H1 (cell line): Measurements from ENCODE around the gene NFE2L2. TPM values are rescaled to one million over a fixed set of nuclear protein-coding genes. Genes with fewer than 3 reads are reported as not detected.

Experiments
- CTCF ChIA-PET: fragments of 300-600 bp; sonication (Branson Sonifier 250); formaldehyde crosslinking; loops from one replicate; lab custom pipeline; 2021; ENCODE audit not compliant: partially characterized antibody; lab: Charles Lee
- POLR2A ChIA-PET: fragments of 300-600 bp; sonication (Branson Sonifier 250); formaldehyde crosslinking; loops from one replicate; lab custom pipeline; 2021; ENCODE audit warnings: inconsistent platforms; ENCODE audit not compliant: partially characterized antibody; lab: Charles Lee
- DNase-seq, 2 experiments: peaks; one replicate each; pipeline versions ENCODE4 v3.0.0 to v3.0.0-alpha.2; 2010 to 2022; ENCODE audit warnings: low spot score in 2 of 2, low read depth in 1 of 2, mixed read lengths in 1 of 2
- FAIRE-seq: peaks from 2 replicates; lab custom pipeline; 2011; peaks lifted over from hg19 to GRCh38; lab: Jason Lieb, UNC
- H2AFZ ChIP-seq: 2 replicates; pipeline ENCODE4 v1.8.1; 2012; ENCODE audit warnings: low read length, inconsistent platforms
- H2AK5ac ChIP-seq: 2 replicates; pipeline ENCODE4 v1.6.1; 2013; ENCODE audit warnings: low read depth, low read length
- H2BK120ac ChIP-seq: replicated peaks from 2 replicates; pipeline ENCODE3; 2013; ENCODE audit warnings: low read depth, low read length, inconsistent platforms
- H2BK12ac ChIP-seq: 2 replicates; pipeline ENCODE4 v1.6.1; 2013; ENCODE audit warnings: low read depth, low read length
- H2BK15ac ChIP-seq: 2 replicates; pipeline ENCODE4 v1.6.1; 2013; ENCODE audit warnings: low read length
- H2BK20ac ChIP-seq: 2 replicates; pipeline ENCODE4 v1.6.1; 2013; ENCODE audit warnings: low read length
- H2BK5ac ChIP-seq: 2 replicates; pipeline ENCODE4 v1.6.1; 2013; ENCODE audit warnings: low read depth, low read length
- H3K14ac ChIP-seq: 2 replicates; pipeline ENCODE4 v1.6.1; 2013; ENCODE audit warnings: inconsistent platforms; ENCODE audit not compliant: insufficient read length
- H3K18ac ChIP-seq: 2 replicates; pipeline ENCODE4 v1.6.1; 2013; ENCODE audit warnings: low read length; ENCODE audit errors: extremely low read depth
- H3K23ac ChIP-seq: 2 replicates; pipeline ENCODE4 v1.6.1; 2013; ENCODE audit warnings: inconsistent platforms; ENCODE audit not compliant: insufficient read length
- H3K23me2 ChIP-seq: 2 replicates; pipeline ENCODE4 v1.6.1; 2013; ENCODE audit warnings: low read depth, low read length
- H3K27ac ChIP-seq: 2 replicates; pipeline ENCODE4 v1.6.1; 2011; ENCODE audit warnings: low read depth, low read length, inconsistent platforms
- H3K27me3 ChIP-seq, 4 experiments: replicated peaks in 1 of 4; 1 replicate in 1 of 4; 2 replicates in 3 of 4; pipeline versions ENCODE4 v1.6.1 to v1.8.1; 2011 to 2013; ENCODE audit warnings: low read length in 3 of 4, mild to moderate bottlenecking in 3 of 4, inconsistent platforms in 2 of 4, mixed read lengths in 2 of 4, moderate library complexity in 1 of 4; ENCODE audit not compliant: control insufficient read depth in 3 of 4, insufficient read depth in 3 of 4; ENCODE audit errors: extremely low read depth in 1 of 4
- H3K36me3 ChIP-seq, 4 experiments: 2 replicates each; pipeline versions ENCODE4 v1.6.1 to v1.8.1; 2011 to 2013; ENCODE audit warnings: mild to moderate bottlenecking in 4 of 4, low read length in 3 of 4, moderate library complexity in 2 of 4, control low read depth in 1 of 4, inconsistent platforms in 1 of 4; ENCODE audit not compliant: insufficient read depth in 4 of 4, control insufficient read depth in 2 of 4
- H3K4ac ChIP-seq: replicated peaks from 2 replicates; pipeline ENCODE3; 2013; ENCODE audit warnings: low read length, low read depth, mixed read lengths, inconsistent platforms; ENCODE audit not compliant: insufficient read length
- H3K4me1 ChIP-seq, 4 experiments: replicated peaks in 1 of 4; 1 replicate in 1 of 4; 2 replicates in 3 of 4; pipeline versions ENCODE4 v1.6.1 to v1.8.1; 2011 to 2013; ENCODE audit warnings: low read length in 3 of 4, inconsistent platforms in 2 of 4, mixed read lengths in 1 of 4; ENCODE audit not compliant: insufficient read depth in 4 of 4, control insufficient read depth in 3 of 4
- H3K4me2 ChIP-seq, 2 experiments: 2 replicates each; pipeline versions ENCODE4 v1.6.1 to v1.8.1; 2011 to 2013; ENCODE audit warnings: low read depth in 2 of 2, low read length in 2 of 2, control low read depth in 1 of 2, inconsistent platforms in 1 of 2, mild to moderate bottlenecking in 1 of 2; ENCODE audit not compliant: insufficient read depth in 1 of 2
- H3K4me3 ChIP-seq, 4 experiments: fragments of 200-600, 300-600 bp in 1 of 4; sonication (generic), shearing (Covaris generic), sonication (Bioruptor Twin) in 1 of 4; 2 replicates each; pipeline versions ENCODE4 v1.5.1 to v1.8.1; 2011 to 2016; ENCODE audit warnings: low read length in 4 of 4, low read depth in 3 of 4, control low read depth in 2 of 4, inconsistent platforms in 2 of 4, mild to moderate bottlenecking in 2 of 4, mixed read lengths in 1 of 4, moderate library complexity in 1 of 4; ENCODE audit not compliant: insufficient read depth in 2 of 4; ENCODE audit errors: extremely low read depth in 1 of 4
- H3K56ac ChIP-seq: replicated peaks from 2 replicates; pipeline ENCODE3; 2013; ENCODE audit warnings: low read depth, mild to moderate bottlenecking, mixed read lengths, low read length, inconsistent platforms; ENCODE audit not compliant: insufficient read length
- H3K79me1 ChIP-seq: 2 replicates; pipeline ENCODE4 v1.6.1; 2013; ENCODE audit warnings: low read depth, low read length, control low read depth
- H3K79me2 ChIP-seq, 2 experiments: 2 replicates each; pipeline versions ENCODE4 v1.6.1 to v1.8.1; 2012 to 2013; ENCODE audit warnings: low read length in 2 of 2, mild to moderate bottlenecking in 2 of 2, inconsistent platforms in 1 of 2; ENCODE audit not compliant: insufficient read depth in 2 of 2, control insufficient read depth in 1 of 2
- H3K9ac ChIP-seq, 4 experiments: replicated peaks in 1 of 4; 1 replicate in 1 of 4; 2 replicates in 3 of 4; pipeline versions ENCODE4 v1.6.1 to v1.8.1; 2011 to 2013; ENCODE audit warnings: low read depth in 3 of 4, low read length in 3 of 4, control low read depth in 2 of 4, mild to moderate bottlenecking in 2 of 4, moderate library complexity in 2 of 4, inconsistent platforms in 1 of 4; ENCODE audit errors: extremely low read depth in 1 of 4
- H3K9me3 ChIP-seq, 2 experiments: 2 replicates each; pipeline versions ENCODE4 v1.6.1 to v1.8.1; 2012 to 2013; ENCODE audit warnings: mild to moderate bottlenecking in 2 of 2, moderate library complexity in 2 of 2, control low read depth in 1 of 2, inconsistent platforms in 1 of 2, low read depth in 1 of 2, low read length in 1 of 2, mixed read lengths in 1 of 2; ENCODE audit not compliant: insufficient read depth in 2 of 2
- H4K20me1 ChIP-seq, 2 experiments: replicated peaks in 1 of 2; 2 replicates each; pipeline versions ENCODE3 to v1.8.1; 2011 to 2013; ENCODE audit warnings: inconsistent platforms in 2 of 2, low read length in 2 of 2, mild to moderate bottlenecking in 1 of 2; ENCODE audit not compliant: insufficient read depth in 2 of 2, control insufficient read depth in 1 of 2
- H4K5ac ChIP-seq: 2 replicates; pipeline ENCODE4 v1.6.1; 2013; ENCODE audit warnings: low read length, low read depth, mixed read lengths, inconsistent platforms; ENCODE audit not compliant: insufficient read length
- H4K8ac ChIP-seq: 2 replicates; pipeline ENCODE4 v1.8.0; 2013; ENCODE audit warnings: mild to moderate bottlenecking, moderate library complexity, low read length, inconsistent platforms; ENCODE audit not compliant: insufficient read depth; ENCODE audit errors: extremely low read depth
- H4K91ac ChIP-seq: replicated peaks from 2 replicates; pipeline ENCODE3; 2013; ENCODE audit warnings: low read length, mixed read lengths, inconsistent platforms; ENCODE audit not compliant: insufficient read length
- CTCF ChIP-seq, 3 experiments: IDR thresholded peaks; 1 replicate in 2 of 3; 2 replicates in 1 of 3; pipeline versions ENCODE4 v1.5.1 to v1.6.1; 2011; ENCODE audit warnings: low read length in 3 of 3, mild to moderate bottlenecking in 3 of 3, inconsistent platforms in 2 of 3, low read depth in 1 of 3, moderate library complexity in 1 of 3; ENCODE audit not compliant: insufficient read depth in 1 of 3; ENCODE audit errors: control extremely low read depth in 1 of 3
- EP300 ChIP-seq, 2 experiments: IDR thresholded peaks; 1 replicate in 1 of 2; 2 replicates in 1 of 2; pipeline ENCODE4 v1.6.1; 2011 to 2012; ENCODE audit warnings: low read depth in 2 of 2, low read length in 2 of 2, mild to moderate bottlenecking in 2 of 2, borderline replicate concordance in 1 of 2, inconsistent platforms in 1 of 2, moderate library complexity in 1 of 2
- EZH2 ChIP-seq: fragments of 200-600 bp; sonication (generic); IDR thresholded peaks from 2 replicates; pipeline ENCODE4 v1.7.1; 2012; ENCODE audit warnings: low read depth, mild to moderate bottlenecking, moderate library complexity, low read length, inconsistent platforms; ENCODE audit not compliant: severe bottlenecking
- MAFK ChIP-seq: IDR thresholded peaks from 2 replicates; pipeline ENCODE4 v1.6.1; 2012; ENCODE audit warnings: low read depth, mild to moderate bottlenecking, improper control_type of control experiment, low read length
- NANOG ChIP-seq: IDR thresholded peaks from 2 replicates; pipeline ENCODE4 v1.6.1; 2011; ENCODE audit warnings: low read length, low read depth, mild to moderate bottlenecking, inconsistent platforms; ENCODE audit not compliant: insufficient read depth, poor library complexity, severe bottlenecking
- RFX5 ChIP-seq: IDR thresholded peaks from 2 replicates; pipeline ENCODE4 v1.6.1; 2011; ENCODE audit warnings: low read depth, low read length, improper control_type of control experiment, borderline replicate concordance
- RNF2 ChIP-seq: fragments of 200-900, 300-1000 bp; sonication (generic); IDR thresholded peaks from 2 replicates; pipeline ENCODE4 v1.7.1; 2016; ENCODE audit warnings: borderline replicate concordance, low read depth, mild to moderate bottlenecking, antibody characterized with exemption, low read length; ENCODE audit not compliant: poor library complexity, severe bottlenecking; ENCODE audit errors: missing control alignments
- SIX5 ChIP-seq: IDR thresholded peaks from 2 replicates; pipeline ENCODE4 v1.6.1; 2011; ENCODE audit warnings: mild to moderate bottlenecking, low read depth, low read length
- whole genome bisulfite sequencing, 2 experiments: shearing (Covaris generic) in 1 of 2; methylation state at CpG; one replicate each; pipeline versions ENCODE4 v1.1.6 to v1.1.7; 2013 to 2015; ENCODE audit warnings: low lambda C conversion rate in 2 of 2, mixed read lengths in 2 of 2, inconsistent platforms in 1 of 2, low coverage in 1 of 2, missing lambda C conversion rate in 1 of 2; ENCODE audit not compliant: insufficient replicate concordance in 2 of 2, insufficient coverage in 1 of 2, insufficient read length in 1 of 2; ENCODE audit errors: extremely low coverage in 1 of 2, missing lambda C conversion rate in 1 of 2; 5-methylcytosine and 5-hydroxymethylcytosine counted together
- polyA plus RNA-seq, 7 experiments: library from polyadenylated mRNA; depleted of rRNA in 3 of 7; stranded (reverse) in 5 of 7; unstranded in 2 of 7; fragments of >200 nt in 5 of 7; fragments of 200-250 nt in 2 of 7; gene quantifications; 1 replicate in 5 of 7; 2 replicates in 1 of 7; 4 replicates in 1 of 7; pipeline versions ENCODE4 v1.2.1 to v1.2.3, GENCODE V29; 2011 to 2013; ENCODE audit warnings: missing spikeins in 2 of 7, mixed read lengths in 2 of 7
- total RNA-seq: library from RNA; stranded (reverse); fragmentation: NEBNext Ultra II Directional; extraction: Animal tissue kit (Norgen Biotek cat#: 25700); gene quantifications from 2 replicates; pipeline ENCODE4 v1.2.1, GENCODE V29; 2021

The NFE2L2 gene
- total and polyA plus RNA-seq, 2 of the 8 experiments (the other 6 are each of a cell fraction or from before 2014, with no cell fraction given) = 33.2 to 34.5 TPM

- Histone ChIP-seq H4K5ac (no peak overlapping the region), H3K4ac (no peak overlapping the region), H2BK12ac (no peak overlapping the region), H3K23ac (no peak overlapping the region), H3K23me2 (no peaks in the 10 kb centered on the region), H3K14ac (no peak overlapping the region), H3K27ac (no peak overlapping the region), H4K8ac (no peak overlapping the region), H3K18ac (no peak overlapping the region), H4K20me1 (no peaks in the 10 kb centered on the region), H3K36me3 (no peaks in the 10 kb centered on the region), H2BK5ac (no peak overlapping the region), H4K91ac (no peak overlapping the region), H2BK20ac (no peak overlapping the region), H3K4me1 (no peaks in the 10 kb centered on the region), H3K9me3 (no peaks in the 10 kb centered on the region), H2BK120ac (no peak overlapping the region), H3K79me2 (no peaks in the 10 kb centered on the region), H3K27me3 (no peaks in the 10 kb centered on the region), H2BK15ac (no peak overlapping the region), H2AFZ (no peak overlapping the region), H3K4me2 (no peak overlapping the region), H3K56ac (no peak overlapping the region), H3K9ac (no peak overlapping the region), H2AK5ac (no peak overlapping the region), H3K79me1 (no peaks in the 10 kb centered on the region), H3K4me3 (no peak overlapping the region)
- DNase-seq = no peak
- no peak for FAIRE-seq
- CTCF ChIA-PET = interaction anchor here (1.4 to 1.6 kb wide), 2 partner anchors 92 to 125 kb away, joined by 3 to 4 read pairs; no protein-coding TSS in a partner anchor
- WGBS, 2 experiments = 69% methylated on average over 9 of the region's 9 CpGs; no CpG with 5 or more reads in 1 of the 2 experiments
- POLR2A ChIA-PET = no interaction called here
- TF ChIP-seq SIX5 = no peak
- TF ChIP-seq RFX5 = no peak
- no peak for TF ChIP-seq NANOG
- TF ChIP-seq EZH2 = no peak
- no peak for TF ChIP-seq EP300 (IDR thresholded peaks at IDR 0.05; ENCODE audit: borderline replicate concordance in 1 of 2, low read depth in 2 of 2, low read length in 2 of 2)
- TF ChIP-seq RNF2 = no peak
- TF ChIP-seq MAFK = no peak
- no peak for TF ChIP-seq CTCF (IDR thresholded peaks at IDR 0.05; ENCODE audit: control extremely low read depth in 1 of 3, insufficient read depth in 1 of 3, low read depth in 1 of 3, low read length in 3 of 3)
Observed at GRCh38 chr2:177289824-177290628, 25.5 kb upstream of the NFE2L2 start.
